HG02759 (cell line): ENCODE results near the gene AJM1.

Source experiments
- ATAC-seq: cut with Tn5 transposase; IDR thresholded peaks from one replicate; pipeline ENCODE4 v1.9.1; 2021; ENCODE audit warnings: mild to moderate bottlenecking, moderate library complexity; ENCODE audit not compliant: unreplicated experiment

AJM1 gene

DNA sequence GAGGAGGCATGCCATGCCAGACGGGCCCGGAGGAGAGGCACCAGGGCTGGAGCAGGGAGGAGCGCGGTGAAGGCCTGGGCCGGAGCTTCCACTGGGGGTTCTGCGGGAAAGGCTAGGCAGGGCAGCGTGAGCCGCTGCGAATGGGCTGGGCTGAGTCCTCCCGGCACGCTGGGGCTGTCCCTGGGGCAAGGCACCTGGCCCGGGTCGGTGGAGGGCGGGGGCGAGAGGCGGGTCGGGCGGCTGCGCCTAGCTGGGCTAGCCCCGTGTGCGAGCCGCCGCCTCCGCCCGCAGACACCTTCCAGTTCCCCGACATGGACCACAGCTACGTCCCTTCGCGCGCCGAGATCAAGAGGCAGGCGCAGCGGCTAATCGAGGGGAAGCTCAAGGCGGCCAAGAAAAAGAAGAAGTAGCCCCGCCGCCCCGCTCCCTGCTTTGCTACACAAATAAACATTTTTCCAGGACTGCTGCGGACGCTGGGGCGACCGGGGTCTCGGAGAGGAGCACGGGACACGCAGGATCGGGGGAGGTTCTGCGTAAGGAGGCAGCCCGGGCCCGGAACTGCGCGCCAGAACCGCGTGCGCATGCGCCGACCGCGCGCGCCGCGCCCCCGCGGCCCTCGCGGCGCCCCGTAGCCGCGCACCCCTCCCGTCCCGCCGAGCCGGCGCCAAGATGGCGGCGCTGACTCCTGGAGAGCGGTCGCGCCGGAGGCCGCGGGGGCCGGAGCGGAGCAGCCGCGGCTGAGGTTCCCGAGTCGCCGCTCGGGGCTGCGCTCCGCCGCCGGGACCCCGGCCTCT, 34.8 kb upstream of the AJM1 start, which contains the start of gene RABL6:
RABL6 (plus strand) TSS at position 668 of the 794 bp plus-strand sequence. CDS start 249 bp downstream, outside the sequence.
- ATAC-seq, result peak; percentile 90

DNA sequence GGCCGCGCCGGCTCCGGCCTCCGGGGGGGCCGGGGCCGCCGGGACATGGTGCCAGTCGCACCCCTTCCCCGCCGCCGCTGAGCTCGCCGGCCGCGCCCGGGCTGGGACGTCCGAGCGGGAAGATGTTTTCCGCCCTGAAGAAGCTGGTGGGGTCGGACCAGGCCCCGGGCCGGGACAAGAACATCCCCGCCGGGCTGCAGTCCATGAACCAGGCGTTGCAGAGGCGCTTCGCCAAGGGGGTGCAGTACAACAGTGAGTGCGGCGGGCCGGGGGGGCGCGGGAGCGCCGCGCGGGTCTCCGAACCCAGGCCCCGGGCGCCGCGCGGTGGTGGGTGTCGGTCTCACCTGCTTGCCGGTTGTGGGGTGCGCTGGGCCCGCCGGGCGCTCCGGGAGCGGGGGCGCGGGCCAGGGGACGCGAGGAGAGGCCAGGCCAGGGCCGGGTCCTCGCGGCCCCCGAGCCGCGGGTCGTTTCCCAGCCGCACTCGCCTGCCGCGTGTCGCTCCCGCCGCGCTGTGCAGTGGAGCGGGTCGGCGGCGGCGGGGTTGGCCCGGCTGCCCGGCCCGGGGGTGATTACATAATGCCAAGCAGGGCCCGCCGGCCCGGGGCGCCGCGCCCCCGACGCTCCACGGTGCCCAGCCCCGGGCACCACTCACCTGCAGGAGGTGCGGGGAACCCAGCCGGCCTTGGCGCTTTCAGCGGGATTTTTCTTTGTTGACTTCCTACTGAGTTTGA, 34.0 kb upstream of the AJM1 start:
- ATAC-seq, result peak; percentile 33

DNA sequence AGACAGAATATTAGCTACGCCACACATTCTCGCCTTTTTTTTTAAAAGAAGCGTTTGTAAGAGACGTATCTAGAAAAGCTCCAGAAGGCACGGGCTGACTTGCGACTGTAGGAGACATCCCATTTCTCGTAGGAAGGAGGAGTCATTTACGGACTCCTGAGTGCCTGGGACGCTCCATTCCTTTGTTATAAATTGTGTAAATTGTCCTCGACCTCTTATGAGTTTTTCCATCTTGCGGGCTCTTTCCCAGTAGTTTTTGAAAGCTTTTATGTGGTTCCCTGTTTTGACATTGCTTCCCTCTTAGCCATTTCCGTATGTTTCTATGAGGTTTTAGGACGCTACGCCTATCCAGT, 33.5 kb upstream of the AJM1 start:
- ATAC-seq, result no peak

DNA sequence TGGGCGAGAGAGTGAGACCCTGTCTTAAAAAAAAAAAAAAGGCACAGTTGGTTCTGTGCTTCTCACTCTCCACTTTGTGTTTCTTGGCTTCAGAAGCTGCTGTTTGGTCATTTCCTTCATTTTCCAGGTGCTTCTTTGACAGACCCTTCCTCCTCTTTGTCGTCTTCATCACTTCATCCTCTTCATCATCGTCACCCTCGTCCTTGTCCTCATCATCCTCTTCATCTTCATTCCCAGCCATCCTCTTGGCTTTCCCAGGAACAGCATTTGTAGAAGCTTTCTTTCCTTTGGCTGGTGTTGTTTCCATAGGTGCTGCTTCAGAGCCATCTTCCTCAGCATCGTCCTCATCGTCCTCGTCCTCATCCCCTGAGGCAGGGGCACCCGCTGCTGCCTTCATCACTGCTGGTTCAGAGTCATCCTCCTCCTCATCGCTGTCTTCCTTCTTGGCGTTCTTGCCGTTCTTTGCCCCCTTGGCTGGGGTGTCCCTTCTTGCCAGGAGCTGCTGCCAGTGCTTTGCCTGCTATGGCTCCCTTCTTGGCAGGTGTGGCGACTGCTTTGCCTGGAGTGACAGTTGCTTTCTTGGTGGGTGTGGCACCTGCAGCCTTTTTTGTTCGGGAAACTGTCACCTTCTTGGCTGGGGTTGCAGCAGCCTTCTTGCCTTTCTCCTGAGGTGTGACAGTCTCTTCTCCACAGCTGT, 27.4 kb upstream of the AJM1 start:
- ATAC-seq, result no peak

DNA sequence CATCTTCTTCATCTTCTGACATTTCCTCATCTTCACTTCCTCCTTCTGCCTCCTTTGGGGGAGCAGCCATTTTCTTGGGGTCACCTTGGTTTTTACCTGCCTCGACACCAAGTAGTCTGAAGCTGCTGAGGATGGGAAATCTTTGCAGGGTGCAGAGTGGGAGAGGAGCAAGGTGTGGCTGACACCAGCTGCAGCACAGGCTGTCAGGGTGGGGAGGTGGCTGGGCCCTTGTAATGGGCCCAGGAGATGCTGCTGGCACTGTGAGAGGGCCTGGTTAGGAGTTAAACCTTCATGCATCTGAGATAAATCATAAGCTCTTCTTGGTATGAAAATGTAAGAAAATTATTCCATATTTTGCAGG, 26.9 kb upstream of the AJM1 start:
- no peak for ATAC-seq

DNA sequence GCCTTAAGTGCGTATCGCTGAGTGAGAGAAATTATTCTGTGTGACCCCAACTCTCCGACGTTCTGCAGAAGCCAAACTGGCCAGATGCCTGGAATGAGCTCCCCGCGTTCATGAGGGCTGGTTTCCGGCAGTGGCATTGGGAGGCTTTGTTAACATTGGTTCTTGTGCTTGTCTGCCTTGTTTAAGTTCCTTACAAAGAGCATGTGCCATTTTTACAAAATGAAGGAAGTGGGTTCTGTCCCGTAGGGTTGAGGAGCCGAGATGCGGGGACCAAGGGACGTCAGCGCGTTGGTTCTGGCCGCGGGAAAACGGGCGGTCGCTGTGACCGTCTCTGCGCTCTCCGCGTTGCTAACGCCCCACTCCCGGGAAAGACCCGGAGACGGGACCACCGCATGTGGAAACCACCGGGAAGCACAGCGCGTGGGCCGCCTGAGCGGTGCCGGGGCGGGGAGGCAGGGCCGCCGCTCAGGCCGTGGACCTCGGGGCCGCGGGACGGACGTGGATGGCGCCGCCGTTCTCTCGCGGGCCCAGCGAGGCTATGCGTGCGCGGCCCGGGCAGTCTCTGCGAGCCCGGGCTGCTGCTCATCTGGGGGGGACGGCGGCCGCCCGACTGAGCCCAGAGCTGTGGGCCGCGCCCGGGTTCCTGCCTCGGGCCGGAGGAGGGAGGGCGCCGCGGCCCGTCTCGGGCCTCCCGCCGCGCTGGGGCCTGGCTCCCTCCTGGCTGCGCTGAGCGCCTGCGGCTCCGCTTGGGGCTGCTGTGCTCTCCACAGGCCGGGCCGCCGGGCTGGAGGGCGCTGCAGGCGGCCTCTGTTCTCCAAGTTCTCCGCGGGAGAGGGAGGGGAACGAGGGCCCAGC, 21.1 kb upstream of the AJM1 start:
- ATAC-seq, result no peak

DNA sequence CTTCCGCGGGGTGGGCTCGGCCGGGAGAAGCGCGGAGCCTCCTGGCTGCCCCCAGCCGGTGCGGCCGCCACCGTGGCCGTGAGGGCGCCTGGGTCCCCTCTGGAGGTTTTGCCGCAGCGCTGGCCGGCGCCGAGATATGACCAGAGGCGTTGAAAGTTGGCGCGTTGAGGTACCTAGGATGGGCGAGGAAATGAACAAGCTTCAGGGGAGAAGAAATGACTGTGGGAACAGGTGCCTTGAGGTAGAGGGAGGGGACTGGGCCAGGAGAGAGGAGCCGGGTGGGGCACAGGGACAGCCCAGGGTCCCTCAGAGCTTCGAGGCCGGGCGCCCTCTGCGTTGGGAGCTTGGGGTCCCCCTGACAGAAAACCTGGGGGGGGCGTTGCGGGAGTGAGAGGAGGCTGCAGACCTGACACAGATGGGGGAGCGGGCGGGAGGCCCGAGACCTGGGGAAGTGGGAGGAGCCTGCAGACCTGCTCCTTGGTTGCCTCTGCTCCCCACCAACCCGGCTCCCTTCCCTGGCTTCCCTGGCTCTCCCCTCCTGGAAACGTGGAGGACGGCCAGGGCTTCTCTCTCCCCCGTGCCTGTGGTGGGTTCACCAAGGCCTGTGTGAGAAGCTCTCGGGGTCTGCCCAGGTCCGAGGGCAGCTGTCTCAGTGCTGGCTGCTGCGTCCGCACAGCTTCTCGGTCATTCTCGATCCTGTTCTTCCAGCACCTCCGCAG, 20.3 kb upstream of the AJM1 start:
- ATAC-seq, result no peak

DNA sequence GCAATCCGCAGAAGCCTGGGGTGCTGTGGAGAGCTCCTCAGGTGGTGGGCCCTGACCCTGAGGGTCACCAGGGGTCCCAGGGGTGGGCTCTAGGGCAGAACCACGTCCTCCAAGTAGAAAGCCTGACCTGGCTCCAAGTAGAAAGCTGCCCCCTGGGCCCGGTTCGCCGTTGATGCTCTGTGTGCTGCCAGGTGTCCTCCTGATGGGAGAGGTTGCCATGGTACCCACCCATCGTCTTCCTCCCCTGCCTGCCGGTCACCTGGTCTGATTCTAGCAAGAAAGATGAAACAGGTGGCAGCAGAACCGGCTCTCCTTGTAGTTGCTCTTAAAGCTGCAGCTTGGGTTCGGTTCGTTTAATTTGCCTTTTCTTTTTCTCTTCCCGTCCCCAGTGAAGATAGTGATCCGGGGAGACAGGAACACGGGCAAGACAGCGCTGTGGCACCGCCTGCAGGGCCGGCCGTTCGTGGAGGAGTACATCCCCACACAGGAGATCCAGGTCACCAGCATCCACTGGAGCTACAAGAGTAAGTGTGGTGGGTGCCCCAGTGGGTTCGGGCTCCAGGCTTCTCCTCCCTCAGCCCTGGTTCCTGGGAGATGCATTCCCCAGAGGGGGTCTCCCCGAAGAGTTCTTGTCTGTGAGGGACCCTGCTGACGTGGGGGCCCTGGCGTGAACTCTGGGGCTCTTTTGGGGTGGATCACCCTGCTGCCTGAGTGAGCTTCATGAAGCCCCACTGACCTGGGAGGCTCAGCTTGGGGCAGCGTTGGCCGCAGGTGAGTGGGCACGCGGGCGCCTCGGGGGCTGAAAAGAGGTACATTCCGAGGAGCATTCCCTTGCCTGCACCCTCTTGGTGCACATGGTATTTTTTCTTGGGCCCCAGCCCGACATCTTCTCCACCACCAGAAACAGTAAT, 18.9 kb upstream of the AJM1 start:
- no peak for ATAC-seq

DNA sequence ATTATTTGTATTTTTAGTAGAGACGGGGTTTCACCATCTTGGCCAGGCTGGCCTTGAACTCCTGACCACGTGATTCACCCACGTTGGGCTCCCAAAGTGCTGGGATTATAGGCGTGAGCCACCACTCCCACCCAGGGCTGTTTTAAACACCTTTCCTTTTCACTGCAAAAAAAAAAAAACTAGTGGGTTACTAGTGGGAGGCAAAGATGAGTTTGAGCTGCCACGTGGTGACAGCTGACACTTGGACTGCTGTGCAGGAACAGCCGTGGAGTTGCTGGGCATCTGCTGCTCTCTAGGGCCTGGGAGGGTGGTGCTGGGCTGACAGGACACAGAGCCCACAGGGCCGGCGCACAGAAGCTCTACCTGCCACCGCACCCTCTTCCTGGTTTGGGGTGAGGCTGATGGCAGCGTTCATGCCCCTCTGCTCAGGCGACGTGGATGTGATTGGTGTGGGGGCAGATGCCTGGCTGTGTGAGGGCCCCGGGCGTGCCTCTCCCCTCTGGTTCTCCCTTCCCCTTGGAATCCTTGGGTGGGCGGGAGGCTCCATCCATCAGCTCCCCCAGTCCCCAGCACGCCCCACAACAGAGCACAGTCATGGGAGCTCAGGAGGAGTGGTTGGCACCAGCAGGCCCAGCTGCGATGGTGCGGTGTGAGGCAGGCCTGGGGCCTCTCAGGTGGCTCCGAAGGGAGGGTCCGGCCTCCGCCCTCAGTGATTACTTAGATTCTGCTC, 17.6 kb upstream of the AJM1 start:
- no peak for ATAC-seq

DNA sequence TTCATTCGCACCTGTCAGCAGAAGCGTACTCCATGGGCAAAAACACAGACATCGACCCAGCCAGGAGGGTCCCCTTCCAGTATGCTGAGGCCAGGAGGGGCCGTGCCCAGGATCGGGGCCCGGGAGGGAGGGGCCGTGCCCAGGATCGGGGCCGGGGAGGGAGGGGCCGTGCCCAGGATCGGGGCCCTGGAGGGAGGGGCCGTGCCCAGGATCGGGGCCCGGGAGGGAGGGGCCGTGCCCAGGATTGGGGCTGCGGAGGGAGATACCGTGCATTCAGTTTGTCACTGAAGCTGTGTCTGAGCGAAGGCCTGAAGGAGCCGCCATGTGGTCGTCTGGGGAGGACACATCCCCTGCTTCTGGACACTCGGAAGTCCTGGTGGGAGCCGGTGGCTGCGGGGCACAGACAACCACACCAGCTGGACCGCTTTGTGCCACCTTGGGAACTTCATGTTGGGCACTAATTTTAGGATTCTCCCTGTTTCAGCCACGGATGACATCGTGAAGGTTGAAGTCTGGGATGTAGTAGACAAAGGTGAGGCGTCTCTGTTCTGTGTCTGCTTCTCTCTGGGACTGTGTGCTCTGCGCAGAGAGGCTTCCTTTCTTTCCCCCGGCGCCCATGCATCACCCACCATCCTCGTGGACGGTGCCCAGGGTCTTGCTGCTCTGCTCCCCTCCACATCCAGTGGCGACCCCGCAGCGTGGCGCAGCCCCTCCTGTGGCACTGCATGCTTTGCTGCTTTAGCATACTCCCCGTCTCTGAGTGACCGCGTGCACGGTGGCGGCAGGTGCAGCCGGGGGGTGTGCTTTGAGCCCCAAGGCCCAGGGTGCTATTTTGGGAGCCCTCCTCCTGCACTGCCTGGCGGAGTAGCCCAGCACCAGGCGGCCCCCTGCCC, 16.7 kb upstream of the AJM1 start:
- ATAC-seq, result no peak

DNA sequence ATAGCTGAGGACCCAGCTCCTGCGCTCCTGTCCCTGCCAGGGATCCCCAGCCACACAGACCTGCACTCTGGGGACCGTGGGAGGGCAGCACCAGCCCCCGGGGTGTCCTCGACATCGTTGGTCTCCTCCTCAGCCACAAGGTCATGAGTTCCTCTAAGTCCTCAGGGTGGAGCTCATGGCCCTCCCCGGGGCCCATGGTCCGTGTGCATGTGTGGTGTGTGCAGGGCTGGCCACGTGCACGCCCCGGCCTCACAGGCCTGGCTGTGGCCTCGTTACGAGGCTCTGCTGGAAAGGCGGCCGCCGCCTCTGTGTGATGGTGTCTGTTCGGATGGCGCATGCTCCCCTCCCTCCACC, 16.1 kb upstream of the AJM1 start:
- no peak for ATAC-seq

DNA sequence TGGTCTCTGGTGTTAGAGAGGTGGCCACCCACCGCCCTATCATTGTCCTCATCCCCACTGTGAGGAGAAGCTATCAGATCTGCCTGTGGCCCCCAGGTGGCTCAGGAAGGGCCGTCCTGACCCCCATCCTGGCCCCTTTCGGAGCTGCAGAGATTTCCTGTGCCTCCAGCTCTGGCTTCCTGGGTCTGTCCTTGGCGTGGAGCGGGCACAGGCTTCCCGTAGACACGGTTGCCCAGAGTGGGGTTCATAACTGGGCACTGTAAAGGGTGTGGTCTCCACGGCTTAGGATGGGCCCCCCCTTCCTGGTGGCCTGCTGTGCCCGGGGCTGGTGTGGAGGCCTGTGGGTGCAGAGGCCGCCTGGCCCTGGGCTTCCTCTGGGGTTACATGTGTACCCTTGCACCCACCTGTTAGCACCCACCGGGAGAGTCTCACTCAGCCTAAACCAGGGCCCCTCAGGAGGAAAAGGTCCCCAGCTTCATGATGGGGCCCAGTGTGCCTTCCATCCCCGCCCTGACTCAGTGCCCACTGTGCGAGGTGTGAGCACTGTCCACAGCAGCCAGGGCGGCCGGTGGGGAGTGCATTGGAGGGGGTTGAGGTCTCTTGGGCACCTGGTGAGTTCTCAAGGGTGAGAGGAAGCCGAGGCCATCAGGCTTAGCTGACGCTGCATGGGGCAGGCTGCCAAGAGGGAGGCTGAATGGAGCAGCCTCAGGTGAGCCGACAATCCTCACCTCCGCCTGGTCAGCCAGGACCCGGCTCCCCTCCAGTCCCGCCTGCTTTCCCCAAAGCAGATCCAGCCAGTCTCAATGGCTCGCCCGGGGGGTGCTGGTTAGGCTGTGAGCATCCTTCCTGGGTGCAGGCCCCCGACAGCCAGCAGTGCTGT, 15.3 kb upstream of the AJM1 start:
- ATAC-seq, result no peak

DNA sequence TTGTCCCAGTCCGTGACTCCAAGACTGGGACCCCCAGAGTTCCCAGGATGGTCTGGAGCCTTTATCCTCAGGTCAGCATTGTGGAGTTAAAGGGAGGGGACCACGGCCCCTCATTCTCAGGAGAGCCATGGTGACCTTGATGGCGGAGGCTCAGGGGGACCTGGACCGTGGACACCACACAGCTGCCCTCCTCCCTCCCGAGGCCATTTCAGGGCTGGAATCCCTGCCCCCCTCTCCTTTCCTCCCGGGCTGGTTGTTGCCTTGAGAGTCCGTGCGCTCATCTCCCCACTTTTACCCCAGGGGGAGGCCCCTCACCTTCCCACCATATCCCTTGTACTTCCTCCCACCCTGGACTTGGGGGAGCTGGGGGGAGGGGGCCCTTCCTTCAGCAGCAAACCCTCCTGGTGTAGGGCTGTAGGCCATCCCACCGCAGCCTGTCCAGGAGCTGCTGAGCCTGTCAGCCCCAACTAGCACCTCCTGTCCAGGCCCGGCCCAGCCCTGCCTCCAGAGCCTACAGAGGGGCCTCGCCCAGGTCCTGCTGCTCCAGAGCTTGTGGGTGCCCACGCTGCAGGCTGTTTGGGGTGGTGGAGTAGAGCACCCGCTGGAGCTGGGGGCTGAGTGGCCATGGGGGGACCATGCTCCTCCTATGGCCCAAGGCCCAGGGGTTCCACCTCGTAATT, 14.3 kb upstream of the AJM1 start:
- no peak for ATAC-seq

DNA sequence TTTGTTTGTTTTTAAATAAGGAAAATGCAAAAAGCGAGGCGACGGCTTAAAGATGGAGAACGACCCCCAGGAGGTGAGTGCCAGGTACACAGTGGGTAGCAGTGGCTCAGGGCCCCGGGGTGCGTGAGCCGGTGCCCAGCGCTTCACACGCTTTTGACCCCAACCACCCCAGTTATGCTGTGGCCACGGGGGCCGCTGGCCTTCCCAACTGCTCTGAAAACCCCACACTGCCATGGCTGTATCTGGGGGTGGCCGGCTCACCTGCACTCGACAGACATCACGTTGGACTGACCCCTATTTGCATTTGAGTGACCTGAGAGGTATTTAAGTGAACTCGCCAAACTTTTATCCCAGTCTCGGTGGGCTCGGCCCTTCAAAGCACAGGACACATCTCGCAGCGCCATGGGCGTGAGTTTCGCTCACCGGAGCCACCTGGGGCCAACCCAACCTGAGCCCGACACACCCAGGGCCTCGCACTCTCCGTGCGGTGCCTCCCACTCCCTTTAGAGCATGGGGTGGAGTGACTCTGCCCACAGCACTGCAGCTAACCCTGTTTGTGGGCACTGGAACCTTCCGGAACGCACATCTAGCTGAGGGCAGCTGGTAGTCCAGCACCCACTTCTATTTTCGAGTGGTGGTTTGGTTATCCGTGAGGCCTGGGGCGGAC, 13.7 kb upstream of the AJM1 start:
- ATAC-seq, result no peak

DNA sequence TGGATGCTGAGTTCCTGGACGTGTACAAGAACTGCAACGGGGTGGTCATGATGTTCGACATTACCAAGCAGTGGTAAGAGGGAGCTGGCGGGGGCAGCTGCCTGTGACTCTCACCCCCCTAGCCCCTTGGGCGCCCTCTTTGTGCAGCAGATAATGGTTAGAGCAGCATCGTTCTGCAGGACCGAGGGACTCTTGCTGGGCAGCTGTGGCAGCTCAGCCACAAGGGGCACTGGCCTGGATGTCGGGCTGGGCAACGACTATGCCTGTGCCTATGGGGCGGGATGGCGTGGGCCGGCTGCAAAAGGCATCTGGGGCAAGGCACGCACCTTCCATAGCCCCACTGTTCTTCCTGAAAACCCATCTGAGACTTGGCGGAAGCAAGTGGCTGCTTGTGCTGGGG, 12.9 kb upstream of the AJM1 start:
- no peak for ATAC-seq
